ENCODE measurements around the gene AHDC1.

AHDC1 gene

DNA sequence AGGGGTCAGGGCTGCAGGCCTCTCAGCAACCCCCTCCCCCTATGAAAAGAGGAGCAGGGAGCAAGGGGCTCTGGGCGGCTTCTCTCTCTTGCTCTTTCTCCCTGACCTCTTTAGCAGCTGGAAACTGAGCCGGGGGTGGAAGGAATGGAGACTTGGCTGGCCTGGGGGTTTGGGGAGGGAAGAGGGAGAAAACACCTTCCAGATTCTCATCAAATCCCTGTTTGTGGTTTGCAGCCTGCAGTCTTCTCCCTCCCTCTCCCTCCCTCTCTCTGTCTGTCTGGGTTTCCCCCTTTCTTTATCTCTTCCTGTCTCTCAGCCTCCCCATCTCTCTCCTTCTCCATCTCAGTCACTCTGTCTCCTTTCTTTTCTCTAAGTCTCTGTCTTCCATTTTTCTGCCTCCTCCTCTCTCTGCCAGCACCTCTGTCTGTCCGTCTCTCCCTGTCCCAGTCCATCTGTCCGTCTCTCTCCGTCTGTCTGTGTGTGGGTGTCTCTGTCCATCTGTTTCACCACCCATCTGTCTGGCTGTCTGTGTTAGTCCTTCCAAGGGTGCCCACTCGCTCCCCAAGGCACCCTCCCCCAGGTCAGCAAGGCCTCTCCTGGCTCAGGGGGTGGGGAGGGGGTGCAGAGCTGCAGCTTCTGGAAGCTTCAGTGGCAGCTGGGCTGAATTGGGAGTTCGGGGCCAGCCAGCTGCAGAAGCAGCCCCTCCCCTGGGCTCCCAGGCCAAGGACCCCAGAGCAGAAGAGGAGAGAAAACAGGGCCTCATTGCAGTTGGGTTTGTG lies 6.2 kb downstream of the AHDC1 start:
- no peak for DNase-seq (ENCODE audit: low read depth in 3 of 3)

DNA sequence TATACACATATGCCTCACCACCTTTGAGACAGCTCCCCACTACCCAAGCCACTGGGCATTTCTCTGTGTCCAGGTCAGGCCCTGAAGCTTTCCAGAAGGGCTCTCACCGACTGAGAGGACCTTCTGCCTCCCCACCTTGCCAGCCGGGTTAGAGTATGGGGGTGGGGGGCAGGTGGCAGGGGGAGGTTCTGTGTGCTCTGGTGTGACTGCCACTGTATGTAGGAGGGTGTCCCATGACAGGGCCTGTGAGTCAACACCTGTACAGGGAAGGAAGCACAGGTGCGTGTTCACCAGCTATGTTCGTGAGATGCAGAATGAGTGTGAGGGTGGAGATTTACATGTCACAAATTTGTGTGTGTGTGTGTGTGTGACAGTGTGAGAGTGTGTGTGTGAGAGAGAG lies 7.0 kb downstream of the AHDC1 start:
- no peak for DNase-seq (ENCODE audit: low read depth in 3 of 3)

DNA sequence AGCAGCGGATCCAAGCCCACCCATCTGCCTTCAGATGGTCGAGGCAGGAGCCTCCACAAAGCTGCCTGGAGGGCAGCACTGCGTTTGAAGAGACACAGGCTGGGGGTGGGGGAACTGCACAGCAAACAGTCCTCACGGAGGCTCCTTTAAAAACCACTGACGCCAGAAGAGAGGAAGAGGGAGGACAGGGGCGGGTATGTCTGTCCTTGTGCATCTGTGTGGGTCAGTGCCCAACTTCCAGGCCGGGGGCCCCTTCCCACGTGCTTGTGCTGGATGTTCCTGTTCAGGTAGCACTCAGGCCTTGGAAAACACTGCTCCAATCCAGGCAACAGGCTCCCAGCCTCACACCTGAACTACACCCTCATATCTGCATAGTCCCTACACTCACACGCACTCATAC lies 7.7 kb downstream of the AHDC1 start:
- no peak for DNase-seq (ENCODE audit: low read depth in 3 of 3)

DNA sequence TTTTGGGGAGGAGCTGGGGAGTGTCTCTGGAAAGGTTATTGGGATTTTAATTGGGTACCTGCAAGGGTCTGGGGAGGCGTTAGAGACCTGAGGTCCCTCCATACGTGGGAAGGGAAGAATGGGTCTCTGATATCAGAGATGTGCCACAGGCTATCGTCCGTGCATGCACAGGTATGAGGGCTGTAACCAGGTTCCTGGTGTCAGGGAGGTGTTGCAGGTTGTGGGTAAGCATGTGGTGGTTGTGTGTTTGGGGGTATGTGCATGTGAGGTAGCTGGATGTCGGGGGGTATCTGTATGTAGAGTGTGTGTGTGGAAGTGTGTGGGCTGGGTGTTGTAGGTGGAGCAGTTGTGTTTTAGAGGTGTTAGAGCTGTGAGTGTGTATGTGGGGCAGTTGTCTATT lies 8.3 kb downstream of the AHDC1 start:
- no peak for DNase-seq (ENCODE audit: low read depth in 3 of 3)

DNA sequence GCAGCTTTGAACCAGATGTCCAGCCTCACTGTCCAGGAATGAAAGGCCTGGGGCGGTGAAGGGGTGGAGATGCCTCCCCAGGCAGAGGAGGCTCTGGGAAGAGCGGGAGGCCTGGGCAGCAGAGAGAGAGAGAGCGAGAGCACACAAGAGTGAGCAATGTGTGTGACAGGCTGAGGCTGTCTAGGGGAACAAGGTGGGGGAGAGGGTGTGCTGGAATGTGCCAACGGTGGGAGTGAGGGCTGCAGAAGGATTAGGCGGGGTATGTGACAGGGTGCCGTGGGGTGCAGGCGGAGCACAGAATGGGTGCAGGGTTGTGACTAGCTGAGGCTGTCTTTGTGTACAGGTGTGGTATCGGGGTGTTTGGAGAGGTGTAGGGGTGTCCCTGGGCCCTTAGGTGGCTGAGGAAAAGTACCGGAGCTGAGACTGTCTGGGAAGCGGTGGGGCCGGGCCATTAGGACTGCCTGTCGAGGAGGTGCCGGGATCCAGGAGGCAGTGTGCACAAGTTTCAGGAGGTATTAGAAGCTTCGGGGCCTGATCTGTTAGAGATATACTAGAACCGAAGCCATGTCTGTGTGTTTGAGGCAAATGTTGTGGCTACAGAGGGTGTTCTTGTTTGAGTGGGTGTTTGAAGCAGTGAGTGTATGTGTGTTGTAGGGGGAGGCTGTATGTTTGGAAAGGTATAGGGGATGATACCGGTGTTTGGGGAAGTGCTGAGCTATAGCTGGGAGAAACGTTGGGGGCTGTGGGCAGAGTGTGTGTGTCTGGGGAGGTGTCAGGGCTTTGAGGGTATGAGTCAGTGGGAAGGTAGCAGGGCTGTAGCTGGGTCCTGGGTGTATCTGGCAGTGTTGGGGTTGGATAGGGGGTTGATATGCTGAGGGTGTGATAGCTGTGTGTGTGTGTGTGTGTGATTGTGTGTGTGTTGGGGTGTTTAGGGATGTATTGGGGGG lies 9.1 kb downstream of the AHDC1 start:
- no peak for DNase-seq (ENCODE audit: low read depth in 3 of 3)

DNA sequence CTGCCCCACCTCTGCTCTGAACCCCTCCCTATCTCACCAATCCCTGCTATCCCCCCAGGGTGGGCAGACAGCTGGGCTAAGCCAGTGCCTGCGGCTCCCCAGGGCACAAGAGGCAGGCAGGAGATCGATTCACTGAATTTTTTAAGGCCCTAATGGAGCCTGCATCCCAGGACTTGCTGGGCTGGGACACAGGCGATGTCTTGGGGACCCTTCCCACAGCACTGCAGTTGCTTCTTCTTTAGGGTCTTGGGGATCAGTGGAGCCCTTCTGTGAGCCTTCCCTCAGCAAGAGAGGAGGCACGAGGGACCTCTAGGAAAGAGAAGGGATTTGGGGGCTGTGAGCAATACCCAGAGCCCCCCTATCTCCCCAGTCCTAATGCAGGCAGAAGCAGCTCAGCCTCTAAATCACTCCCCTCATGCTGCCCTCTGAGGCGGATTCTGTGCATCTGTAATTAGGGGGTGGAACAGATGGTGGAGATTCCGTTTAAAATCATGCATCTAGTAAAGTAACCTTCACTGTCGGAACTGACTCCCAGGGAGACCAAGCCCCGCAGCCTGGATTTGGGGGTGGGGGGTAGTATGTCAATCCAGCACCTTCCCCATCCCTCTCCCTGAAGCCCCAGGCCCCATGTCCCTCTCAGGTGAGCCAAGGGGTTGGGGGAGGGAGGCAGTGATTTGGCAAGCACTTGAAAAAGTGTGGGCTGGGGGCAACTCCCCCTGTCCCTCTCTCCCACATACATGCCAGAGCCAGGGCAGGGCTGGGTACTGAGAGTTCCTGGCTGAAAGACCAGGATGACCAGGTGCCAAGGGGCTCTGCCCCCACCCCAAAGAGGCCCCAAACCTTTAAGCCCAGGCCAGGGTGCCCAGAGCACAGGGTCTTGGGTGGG lies 10.0 kb downstream of the AHDC1 start:
- no peak for DNase-seq (ENCODE audit: low read depth in 3 of 3)

DNA sequence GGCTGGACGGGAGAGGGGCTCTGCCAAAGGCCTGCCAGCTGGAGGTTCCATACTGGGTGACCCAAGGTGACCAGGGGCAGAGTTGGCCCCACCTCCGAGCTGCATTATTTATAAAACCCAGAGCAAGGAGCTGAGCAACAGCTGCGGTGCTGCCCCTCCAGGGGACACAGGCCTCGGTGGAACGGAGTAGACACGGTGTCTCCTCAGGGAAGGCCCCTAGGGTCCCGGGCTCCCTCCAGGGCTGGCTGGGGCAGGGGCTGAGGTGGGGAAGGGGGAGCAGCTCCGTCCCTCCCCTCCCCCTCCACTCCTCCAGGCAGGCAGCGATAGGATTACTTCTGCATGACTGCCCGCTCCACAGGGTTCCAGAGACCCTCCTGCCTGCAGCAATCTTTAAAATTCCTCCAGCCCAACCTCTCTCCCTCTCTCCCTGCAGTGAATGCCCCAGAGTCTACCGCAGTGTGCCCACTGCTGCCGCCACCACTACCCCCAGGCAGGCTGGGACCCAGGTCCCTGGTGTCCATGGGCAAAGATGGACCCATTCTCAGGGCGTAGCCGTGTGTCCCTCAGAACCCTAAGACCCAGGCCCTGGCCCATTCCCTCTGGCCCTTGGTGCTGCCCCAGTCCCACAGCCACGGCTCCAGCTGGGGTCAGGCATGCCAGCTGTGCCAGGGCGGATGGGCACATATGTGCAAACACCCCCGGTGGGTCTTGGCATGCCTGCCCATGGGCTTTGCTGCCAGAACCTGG lies 10.8 kb downstream of the AHDC1 start:
- DNase-seq (ENCODE audit: low read depth in 3 of 3), result no peak

DNA sequence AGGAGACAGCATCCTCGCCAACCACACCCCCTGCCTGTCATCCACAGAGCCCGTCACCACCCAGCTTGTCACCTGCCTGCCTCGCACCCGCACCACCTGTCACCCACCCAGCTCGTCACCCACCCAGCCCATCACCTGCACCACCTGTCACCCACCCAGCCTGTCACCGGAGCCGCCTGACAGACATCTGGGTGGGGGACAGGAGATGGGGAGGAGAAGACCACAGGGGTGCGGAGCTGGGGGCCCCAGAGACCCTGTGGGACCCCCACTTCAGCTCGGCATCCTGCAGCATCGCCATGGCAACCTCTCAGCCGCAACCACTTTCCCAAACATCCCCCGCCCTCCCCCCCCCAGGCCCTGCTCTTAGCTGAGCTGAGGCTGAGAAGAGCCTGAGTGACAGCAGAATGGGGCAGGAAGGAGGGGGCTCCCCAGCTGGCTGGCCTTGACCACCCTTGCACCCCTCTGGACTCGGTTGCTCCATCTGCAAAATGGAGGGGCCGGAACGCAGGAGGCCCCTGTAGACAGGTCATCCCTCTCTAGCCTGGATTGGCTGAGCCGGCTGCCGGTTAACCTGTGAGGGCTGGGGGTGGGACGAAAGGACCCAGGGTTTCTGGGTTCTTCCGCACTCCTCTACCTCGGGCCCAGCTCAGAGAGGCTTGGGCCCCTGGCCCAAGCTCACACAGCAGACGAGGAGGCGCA lies 11.6 kb downstream of the AHDC1 start:
- no peak for DNase-seq (ENCODE audit: low read depth in 3 of 3)

DNA sequence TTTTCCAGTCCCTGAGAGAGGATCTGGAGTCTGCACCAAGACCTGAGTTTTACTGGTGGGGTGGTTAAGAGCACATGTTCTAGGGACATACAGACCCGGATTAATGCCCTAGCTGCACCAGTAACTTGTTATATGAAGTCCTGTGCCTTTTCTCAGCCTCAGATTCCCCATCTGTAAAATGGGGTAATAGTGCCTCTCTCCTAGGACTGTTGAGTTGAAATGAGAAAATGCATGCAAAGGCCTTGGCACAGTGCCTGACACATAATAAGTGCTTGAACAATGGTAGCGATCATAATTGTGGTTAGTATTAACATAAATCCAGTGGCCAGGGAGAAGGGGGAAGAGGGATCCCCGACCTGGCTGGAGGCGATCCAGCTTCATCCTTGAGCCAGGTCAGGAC lies 12.3 kb downstream of the AHDC1 start:
- no peak for DNase-seq (ENCODE audit: low read depth in 3 of 3)

DNA sequence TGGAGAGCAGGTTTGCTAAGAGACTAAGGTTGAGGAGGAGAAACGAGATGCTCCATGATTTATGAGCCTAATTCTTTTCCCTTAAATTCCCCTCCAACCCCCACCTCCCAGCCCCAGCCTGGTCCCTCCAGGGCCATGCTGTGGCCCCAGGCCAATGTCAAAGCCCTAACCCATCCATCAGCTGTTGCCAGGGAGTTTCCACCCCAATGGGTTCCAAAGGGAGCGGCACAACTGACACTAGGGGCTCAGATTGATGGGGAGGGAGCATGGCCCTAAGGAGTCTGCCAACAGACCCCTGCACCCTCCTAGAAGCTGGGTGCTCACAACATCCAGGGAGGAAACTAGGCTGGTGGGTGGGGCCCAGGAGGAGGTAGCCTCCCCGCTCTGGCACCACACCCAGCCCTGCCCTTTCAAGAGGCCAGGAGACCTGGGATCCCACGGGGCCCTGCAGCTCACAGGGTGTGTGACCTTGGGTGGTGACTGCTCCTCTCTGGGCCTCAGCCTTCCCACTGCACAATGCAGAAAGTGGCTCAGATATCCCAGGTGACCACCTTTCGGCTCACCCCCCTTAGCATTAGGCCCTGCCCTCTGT lies 12.9 kb downstream of the AHDC1 start:
- no peak for DNase-seq (ENCODE audit: low read depth in 3 of 3)

DNA sequence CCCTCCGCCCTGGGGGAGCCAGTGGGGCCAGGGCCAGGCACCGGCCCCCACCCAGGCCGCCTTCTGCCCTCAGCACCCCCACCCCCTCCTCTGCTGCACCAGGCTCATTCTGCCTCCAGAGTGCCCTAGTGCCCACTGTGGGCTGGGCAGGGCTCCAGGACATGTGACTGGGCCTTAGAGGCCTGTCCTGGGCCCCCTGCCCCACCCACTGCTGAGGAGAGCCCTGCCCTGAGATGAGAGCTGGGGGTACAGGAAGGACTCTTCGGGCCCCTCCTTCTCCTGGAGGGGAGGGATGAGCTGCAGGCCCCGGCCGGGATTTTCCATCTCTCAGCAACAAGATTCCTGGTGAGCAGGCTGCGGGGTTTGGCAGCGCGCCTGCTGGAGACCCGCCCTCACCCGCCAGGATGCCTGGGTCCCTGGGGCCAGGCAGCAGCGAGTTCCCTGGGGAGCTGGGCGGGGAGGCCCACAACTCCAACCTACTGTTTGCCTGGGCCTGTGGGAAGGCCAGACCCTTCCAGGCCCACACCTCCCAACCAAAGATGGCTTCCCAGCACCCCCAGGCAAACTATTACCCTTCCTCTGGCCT lies 14.0 kb downstream of the AHDC1 start:
- DNase-seq (ENCODE audit: low read depth in 3 of 3), result no peak

DNA sequence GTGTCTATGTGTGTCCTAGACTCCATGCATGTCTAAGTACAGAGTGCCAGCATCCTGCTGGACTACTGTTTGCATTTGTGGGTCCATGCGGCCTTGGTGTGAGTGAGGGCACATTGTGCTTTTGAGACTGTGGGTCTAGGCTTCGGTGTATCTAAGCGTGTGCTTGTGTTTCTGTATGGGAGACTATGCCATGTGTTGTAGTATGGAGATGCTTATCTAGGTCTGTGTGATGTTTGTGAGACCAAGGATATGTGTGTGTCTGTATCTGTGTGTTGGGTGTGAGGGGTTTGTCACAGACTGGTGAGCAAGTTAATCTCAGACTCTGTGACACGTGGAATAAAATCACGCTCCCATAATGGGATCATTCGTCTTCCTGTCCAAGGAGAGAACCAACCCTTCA lies 14.5 kb downstream of the AHDC1 start:
- DNase-seq (ENCODE audit: low read depth in 3 of 3), result no peak

DNA sequence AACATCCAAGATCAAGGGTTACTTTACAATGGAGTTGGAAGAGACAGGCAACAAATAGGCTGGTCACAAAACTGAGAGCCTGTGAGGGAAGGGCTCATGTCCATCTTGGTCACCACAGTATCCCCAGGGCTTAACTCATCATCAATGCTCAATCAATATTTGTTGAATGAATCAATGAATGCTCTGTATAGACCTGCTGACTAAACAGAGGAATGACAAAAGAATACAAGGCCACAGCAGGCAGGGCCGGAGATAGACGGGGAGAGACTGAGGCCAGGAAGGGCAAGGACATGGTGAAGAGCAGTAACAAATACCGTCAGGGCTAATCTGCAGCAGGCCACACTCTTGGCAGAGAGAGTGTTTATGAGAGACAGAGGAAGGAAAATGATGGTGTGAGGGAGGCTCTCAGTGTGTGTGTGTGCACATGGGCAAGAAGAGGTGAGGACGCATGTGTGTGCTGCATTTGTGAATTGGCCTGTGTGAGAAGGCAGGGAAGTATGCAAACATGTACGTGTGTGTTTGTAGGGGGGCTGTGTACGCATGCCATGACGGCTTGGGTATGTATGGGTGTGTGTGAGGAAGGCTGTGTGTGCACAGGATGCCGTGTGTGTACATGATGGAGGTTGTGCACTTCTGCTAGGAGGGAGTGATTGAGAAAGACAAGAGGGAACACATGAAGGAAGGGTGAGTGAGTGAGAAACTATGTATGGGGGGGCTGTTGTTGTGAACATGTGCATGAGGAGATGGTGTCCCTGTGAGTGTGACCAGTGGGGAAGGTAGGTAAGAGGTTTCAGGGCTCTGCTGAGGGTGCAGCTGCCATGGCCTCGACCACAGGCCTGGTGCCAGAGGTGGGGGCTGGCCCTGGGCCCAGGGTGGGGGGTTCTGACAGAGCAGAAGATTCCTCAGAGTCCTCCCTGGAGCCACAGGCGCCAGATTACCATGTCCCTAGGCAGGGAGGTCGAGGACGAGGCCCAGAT lies 15.4 kb downstream of the AHDC1 start:
- DNase-seq (ENCODE audit: low read depth in 3 of 3), result no peak

DNA sequence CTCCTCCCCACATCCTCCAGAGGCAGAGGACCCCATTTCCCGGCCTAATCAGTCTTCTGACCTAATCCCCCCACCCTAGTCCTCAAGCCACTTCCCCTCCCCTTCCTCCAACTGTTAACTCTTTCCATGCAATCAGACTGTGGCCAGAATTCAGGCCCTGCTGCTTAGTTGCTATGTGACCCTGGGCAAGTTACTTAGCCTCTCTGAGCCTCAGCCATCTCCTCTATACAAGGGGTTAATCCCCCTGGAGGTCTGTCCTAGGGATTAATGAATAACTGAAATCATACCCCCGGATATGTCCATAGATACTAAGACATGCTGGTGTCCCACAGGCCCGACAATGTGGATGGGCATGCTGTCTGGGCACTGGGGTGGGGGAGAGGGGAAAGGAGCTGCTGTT lies 18.3 kb downstream of the AHDC1 start:
- no peak for DNase-seq (ENCODE audit: low read depth in 3 of 3)

DNA sequence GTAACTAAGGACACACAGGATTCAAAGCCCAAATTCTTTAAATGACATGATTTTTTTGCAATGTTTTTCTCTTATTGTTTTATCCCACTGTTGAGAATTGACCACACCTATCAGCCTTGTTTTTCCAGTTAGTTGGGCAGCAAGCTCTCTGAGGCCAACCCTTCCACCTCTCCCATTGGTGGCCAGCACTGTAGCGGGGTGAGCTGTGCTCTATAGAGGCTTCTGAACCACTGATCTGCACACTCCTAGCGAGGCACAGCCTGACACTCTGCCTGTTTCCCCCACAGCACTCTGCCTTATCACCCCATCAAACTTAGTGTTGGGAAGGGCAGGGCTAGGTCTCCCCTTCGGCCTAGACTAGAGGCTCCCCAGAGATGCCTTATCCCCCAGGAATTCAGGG lies 19.5 kb downstream of the AHDC1 start:
- DNase-seq (ENCODE audit: low read depth in 3 of 3), result no peak

DNA sequence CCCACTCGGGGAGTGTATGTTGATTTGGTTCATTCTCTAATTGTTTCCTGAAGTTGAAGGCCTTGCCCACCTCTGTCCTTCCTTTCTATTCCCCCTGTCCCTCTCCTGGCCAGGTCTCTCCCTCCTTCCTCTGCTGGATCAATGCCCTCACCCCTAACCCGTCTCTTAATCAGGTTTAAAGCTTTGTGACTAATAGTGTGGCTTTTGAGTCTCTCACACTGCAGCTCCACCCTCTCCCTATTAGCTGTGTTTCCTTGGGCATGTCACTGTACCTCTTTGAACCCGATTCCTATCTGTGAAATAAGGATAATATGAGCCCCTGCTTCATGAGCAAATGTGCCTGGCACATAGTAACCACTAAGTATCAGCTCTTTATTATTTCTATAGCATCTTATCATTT lies 20.5 kb downstream of the AHDC1 start:
- no peak for DNase-seq (ENCODE audit: low read depth in 3 of 3)

DNA sequence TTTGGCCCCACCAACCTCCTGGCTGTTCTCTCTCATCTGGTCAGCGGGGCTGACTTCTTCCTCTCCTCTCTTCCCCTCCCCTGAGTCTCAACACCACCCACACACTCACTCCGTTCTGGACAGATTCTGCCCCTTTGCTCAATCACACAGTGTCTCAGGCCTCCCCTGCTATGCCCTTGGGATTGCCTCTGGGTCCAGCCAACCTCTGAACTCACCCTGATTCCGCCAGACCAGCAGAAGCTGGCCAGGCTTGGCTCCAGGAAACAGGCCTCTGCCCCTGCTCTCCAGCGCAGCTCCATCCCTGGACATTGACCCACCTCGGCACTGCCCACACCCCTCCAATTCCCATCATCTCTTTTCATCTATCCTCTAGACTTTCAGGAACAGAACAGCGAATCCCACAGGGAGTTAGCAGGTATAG lies 22.1 kb downstream of the AHDC1 start:
- no peak for DNase-seq (ENCODE audit: low read depth in 3 of 3)

DNA sequence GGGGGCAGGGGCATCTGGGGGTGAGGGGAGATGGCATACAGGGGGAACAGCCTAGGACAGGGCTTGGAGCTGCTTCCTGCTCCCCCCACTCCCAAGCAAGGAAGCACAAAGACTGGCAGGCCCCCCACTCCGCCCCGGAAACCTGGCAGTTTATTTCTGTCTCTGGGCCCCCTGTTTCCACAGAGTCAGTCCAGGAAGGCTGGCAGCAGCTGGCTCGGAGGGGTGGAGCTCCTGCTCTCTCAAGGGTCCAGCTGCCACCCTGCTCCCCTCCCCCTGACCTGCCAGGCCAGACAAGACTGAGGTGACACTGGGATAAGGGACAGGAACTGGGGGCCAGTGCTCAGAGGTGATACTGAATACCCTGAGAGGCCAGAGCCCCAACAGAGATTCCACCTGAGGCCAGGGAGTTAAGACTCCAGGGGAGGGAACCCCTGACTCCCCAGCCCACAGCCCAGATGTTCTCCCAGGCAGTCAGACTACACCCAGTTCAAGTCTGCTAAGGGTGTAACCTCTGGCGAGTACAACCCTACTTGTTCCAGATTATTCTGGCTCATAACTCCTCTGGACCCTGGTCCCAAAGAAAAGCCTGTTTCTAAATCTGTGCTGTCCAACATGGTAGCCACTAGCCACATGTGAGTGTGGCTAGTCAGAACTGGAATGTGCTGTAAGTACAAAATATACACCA lies 26.3 kb downstream of the AHDC1 start:
- no peak for DNase-seq (ENCODE audit: low read depth in 3 of 3)
